ENCODE measurements around the gene LIMK2. TPM values are rescaled to one million over a fixed set of nuclear protein-coding genes. Genes with fewer than 3 reads are reported as not detected.

Gene LIMK2
- total and polyA plus RNA-seq, 10 of the 15 experiments (the other 5 are each of a cell fraction or from before 2014, with no cell fraction given), result 2.9 to 40.4 (median 26.7) TPM

DNA sequence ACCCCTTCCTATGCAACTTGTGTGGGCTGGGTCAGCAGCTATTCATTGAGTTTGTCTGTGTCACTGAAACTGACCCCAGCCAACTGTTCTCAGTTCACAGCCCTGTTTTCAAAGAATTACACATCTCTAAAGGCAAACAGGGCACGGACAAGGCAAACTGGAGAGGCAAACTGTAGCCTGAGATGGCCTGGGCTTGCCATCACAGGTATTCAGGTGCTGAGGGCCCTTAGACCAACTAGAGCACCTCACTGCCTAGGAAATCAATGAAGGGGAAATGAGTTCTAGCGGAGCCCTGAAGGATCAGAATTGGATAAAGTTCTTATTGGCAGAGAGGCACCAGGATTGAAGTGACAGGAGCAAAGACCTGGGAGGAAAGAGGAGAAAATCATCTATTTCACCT, 56.2 kb downstream of the LIMK2 start:
- H3K9ac ChIP-seq (ENCODE audit: control insufficient read depth, insufficient read depth, low read length), result no peak overlapping the region
- WGBS (ENCODE audit: insufficient coverage, insufficient replicate concordance, low lambda C conversion rate, missing lambda C conversion rate), result 100% methylated on average over 2 of the region's 2 CpGs
- no peak overlapping the region for H2AFZ ChIP-seq (ENCODE audit: control insufficient read depth, low read depth, low read length)
- SMC1A ChIA-PET (ENCODE audit: uncharacterized antibody, unreplicated experiment), result no interaction called here
- RAD21 ChIA-PET (ENCODE audit: unreplicated experiment), result interaction anchor here (1.1 kb wide), 1 partner anchor 38 kb away, joined by 3 read pairs; no protein-coding TSS in a partner anchor
- no peaks in the 10 kb centered on the region for H4K20me1 ChIP-seq (ENCODE audit: control insufficient read depth, insufficient read depth)
- peaks cover 18 to 28% of the 10 kb centered on the region in 2 experiments for H3K36me3 ChIP-seq (ENCODE audit: control insufficient read depth in 2 of 2, insufficient read depth in 2 of 2, low read length in 1 of 2)
- no peaks in the 10 kb centered on the region for H3K79me2 ChIP-seq (ENCODE audit: control insufficient read depth, insufficient read depth, low read length)
- no peaks in the 10 kb centered on the region for H3K9me3 ChIP-seq (replicated peaks; ENCODE audit: control insufficient read depth, insufficient read depth, low read length)
- TF ChIP-seq NFIC (IDR thresholded peaks at IDR 0.05; ENCODE audit: low read depth, low read length) (no peak), ZNF217 (IDR thresholded peaks at IDR 0.05) (no peak), BCL3 (IDR thresholded peaks at IDR 0.05; ENCODE audit: borderline replicate concordance, insufficient read depth, low read depth, low read length, poor library complexity, severe bottlenecking) (no peak), YY1 (IDR thresholded peaks at IDR 0.05; ENCODE audit: low read depth, low read length) (no peak), ELK1 (IDR thresholded peaks at IDR 0.05; ENCODE audit: low read depth, low read length) (no peak), HSF1 (IDR thresholded peaks at IDR 0.05; ENCODE audit: low read depth, low read length) (no peak), TAF1 (IDR thresholded peaks at IDR 0.05; ENCODE audit: borderline replicate concordance, low read depth, low read length) (no peak), NR2F1 (conservative IDR thresholded peaks at IDR 0.05) (no peak), IRF4 (IDR thresholded peaks at IDR 0.05; ENCODE audit: low read depth, low read length) (no peak), RAD51 (IDR thresholded peaks at IDR 0.05) (no peak), FOXM1 (IDR thresholded peaks at IDR 0.05; ENCODE audit: low read depth, low read length) (no peak)
- TF ChIP-seq, protein P1, sequence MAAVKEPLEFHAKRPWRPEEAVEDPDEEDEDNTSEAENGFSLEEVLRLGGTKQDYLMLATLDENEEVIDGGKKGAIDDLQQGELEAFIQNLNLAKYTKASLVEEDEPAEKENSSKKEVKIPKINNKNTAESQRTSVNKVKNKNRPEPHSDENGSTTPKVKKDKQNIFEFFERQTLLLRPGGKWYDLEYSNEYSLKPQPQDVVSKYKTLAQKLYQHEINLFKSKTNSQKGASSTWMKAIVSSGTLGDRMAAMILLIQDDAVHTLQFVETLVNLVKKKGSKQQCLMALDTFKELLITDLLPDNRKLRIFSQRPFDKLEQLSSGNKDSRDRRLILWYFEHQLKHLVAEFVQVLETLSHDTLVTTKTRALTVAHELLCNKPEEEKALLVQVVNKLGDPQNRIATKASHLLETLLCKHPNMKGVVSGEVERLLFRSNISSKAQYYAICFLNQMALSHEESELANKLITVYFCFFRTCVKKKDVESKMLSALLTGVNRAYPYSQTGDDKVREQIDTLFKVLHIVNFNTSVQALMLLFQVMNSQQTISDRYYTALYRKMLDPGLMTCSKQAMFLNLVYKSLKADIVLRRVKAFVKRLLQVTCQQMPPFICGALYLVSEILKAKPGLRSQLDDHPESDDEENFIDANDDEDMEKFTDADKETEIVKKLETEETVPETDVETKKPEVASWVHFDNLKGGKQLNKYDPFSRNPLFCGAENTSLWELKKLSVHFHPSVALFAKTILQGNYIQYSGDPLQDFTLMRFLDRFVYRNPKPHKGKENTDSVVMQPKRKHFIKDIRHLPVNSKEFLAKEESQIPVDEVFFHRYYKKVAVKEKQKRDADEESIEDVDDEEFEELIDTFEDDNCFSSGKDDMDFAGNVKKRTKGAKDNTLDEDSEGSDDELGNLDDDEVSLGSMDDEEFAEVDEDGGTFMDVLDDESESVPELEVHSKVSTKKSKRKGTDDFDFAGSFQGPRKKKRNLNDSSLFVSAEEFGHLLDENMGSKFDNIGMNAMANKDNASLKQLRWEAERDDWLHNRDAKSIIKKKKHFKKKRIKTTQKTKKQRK (IDR thresholded peaks at IDR 0.05; ENCODE audit: low read depth, low read length), result no peak
- TF ChIP-seq, protein P2, sequence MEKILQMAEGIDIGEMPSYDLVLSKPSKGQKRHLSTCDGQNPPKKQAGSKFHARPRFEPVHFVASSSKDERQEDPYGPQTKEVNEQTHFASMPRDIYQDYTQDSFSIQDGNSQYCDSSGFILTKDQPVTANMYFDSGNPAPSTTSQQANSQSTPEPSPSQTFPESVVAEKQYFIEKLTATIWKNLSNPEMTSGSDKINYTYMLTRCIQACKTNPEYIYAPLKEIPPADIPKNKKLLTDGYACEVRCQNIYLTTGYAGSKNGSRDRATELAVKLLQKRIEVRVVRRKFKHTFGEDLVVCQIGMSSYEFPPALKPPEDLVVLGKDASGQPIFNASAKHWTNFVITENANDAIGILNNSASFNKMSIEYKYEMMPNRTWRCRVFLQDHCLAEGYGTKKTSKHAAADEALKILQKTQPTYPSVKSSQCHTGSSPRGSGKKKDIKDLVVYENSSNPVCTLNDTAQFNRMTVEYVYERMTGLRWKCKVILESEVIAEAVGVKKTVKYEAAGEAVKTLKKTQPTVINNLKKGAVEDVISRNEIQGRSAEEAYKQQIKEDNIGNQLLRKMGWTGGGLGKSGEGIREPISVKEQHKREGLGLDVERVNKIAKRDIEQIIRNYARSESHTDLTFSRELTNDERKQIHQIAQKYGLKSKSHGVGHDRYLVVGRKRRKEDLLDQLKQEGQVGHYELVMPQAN (conservative IDR thresholded peaks at IDR 0.05), result no peak
- H3K4me2 ChIP-seq (ENCODE audit: control insufficient read depth, insufficient read depth), result no peak overlapping the region
- DNase-seq (ENCODE audit: low read depth, low spot score), result no peak
- BruUV-seq (replicated peaks), result no TSS peak
- no peaks in the 10 kb centered on the region for H3K27me3 ChIP-seq (replicated peaks in 1 of 2; ENCODE audit: control insufficient read depth in 2 of 2, insufficient read depth in 2 of 2, low read length in 1 of 2)
- POLR2A ChIA-PET, result no interaction called here
- no peak overlapping the region for H3K27ac ChIP-seq (ENCODE audit: control insufficient read depth, insufficient read depth)
- H3K4me3 ChIP-seq, result no peak overlapping the region
- ATAC-seq, result no peak
- H3K4me1 ChIP-seq (ENCODE audit: control insufficient read depth, insufficient read depth, low read length), result no peaks in the 10 kb centered on the region
- CTCF ChIA-PET, result interaction anchor here (0.9 to 5.1 kb wide), 5 partner anchors 13 to 186 kb away, joined by 3 to 34 read pairs (median 4); no protein-coding TSS in a partner anchor
- FAIRE-seq, result no peak
- in situ Hi-C loops (cut with MboI), result no loop called here
- intact Hi-C loops (cut with micrococcal nuclease; ENCODE audit: unreplicated experiment), result no loop called here

All from GM12878 (cell line).